Measurements from ENCODE around the gene CASP8. TPM values are rescaled to one million over a fixed set of nuclear protein-coding genes. Genes with fewer than 3 reads are reported as not detected.

The CASP8 gene
- total and polyA plus RNA-seq, 2 of the 13 experiments (the other 11 are each of a cell fraction or from before 2014, with no cell fraction given) = 25.0 to 52.8 TPM

DNA sequence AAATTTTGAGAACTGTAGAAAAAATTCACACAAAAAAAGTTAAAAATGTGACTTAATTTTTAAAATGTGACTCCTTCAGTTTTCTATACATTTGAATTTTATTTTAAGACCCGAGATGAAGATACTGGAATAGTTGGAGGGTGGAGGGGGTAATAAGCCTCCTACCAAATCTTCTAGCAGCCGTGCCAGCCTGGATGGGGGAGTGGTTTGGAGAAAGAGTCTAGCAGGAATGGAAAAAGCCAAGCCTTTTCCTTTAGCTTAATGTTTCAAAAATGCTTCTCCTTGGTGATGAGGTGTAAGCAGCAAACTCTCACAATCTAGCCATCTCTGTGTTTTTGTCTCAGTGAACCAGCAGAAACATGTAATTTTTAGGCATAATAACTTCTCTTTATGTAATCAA lies 14.7 kb downstream of the CASP8 start:
- no peak overlapping the region for H3K9ac ChIP-seq (ENCODE audit: insufficient read depth, low read depth, low read length)
- in situ Hi-C loops (cut with HindIII; ENCODE audit: extremely low pct_ligation_motif_present, low pct_unique_long_range_greater_than_20kb) (no loop called here), intact Hi-C loops (cut with micrococcal nuclease; ENCODE audit: unreplicated experiment) (no loop called here)
- H2AFZ ChIP-seq (ENCODE audit: low read length) = no peak overlapping the region
- TSS peak; percentile 22 for BruUV-seq (replicated peaks)
- ATAC-seq (no peak), FAIRE-seq (no peak), DNase-seq (ENCODE audit: low spot score) (no peak)
- TF ChIP-seq HDAC6 (IDR thresholded peaks at IDR 0.05; ENCODE audit: low read depth, low read length) (no peak), SRF (IDR thresholded peaks at IDR 0.05; ENCODE audit: low read depth, low read length) (no peak), MED8 (CRISPR knock-in tag; IDR thresholded peaks at IDR 0.05; ENCODE audit: insufficient replicate concordance) (no peak), ZNF746 (CRISPR knock-in tag; IDR thresholded peaks at IDR 0.05) (no peak), THYN1 (CRISPR knock-in tag; IDR thresholded peaks at IDR 0.05; ENCODE audit: borderline replicate concordance, low read depth) (no peak)
- TF ChIP-seq, protein P1, sequence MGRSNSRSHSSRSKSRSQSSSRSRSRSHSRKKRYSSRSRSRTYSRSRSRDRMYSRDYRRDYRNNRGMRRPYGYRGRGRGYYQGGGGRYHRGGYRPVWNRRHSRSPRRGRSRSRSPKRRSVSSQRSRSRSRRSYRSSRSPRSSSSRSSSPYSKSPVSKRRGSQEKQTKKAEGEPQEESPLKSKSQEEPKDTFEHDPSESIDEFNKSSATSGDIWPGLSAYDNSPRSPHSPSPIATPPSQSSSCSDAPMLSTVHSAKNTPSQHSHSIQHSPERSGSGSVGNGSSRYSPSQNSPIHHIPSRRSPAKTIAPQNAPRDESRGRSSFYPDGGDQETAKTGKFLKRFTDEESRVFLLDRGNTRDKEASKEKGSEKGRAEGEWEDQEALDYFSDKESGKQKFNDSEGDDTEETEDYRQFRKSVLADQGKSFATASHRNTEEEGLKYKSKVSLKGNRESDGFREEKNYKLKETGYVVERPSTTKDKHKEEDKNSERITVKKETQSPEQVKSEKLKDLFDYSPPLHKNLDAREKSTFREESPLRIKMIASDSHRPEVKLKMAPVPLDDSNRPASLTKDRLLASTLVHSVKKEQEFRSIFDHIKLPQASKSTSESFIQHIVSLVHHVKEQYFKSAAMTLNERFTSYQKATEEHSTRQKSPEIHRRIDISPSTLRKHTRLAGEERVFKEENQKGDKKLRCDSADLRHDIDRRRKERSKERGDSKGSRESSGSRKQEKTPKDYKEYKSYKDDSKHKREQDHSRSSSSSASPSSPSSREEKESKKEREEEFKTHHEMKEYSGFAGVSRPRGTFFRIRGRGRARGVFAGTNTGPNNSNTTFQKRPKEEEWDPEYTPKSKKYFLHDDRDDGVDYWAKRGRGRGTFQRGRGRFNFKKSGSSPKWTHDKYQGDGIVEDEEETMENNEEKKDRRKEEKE (IDR thresholded peaks at IDR 0.05) = no peak
- TF ChIP-seq, protein P2, sequence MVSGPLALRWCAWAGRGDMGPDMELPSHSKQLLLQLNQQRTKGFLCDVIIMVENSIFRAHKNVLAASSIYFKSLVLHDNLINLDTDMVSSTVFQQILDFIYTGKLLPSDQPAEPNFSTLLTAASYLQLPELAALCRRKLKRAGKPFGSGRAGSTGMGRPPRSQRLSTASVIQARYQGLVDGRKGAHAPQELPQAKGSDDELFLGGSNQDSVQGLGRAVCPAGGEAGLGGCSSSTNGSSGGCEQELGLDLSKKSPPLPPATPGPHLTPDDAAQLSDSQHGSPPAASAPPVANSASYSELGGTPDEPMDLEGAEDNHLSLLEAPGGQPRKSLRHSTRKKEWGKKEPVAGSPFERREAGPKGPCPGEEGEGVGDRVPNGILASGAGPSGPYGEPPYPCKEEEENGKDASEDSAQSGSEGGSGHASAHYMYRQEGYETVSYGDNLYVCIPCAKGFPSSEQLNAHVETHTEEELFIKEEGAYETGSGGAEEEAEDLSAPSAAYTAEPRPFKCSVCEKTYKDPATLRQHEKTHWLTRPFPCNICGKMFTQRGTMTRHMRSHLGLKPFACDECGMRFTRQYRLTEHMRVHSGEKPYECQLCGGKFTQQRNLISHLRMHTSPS (CRISPR knock-in tag; IDR thresholded peaks at IDR 0.05; ENCODE audit: low read depth) = no peak
- no peaks in the 10 kb centered on the region for H3K9me3 ChIP-seq (ENCODE audit: low read length)
- no peaks in the 10 kb centered on the region for H4K20me1 ChIP-seq (ENCODE audit: insufficient read depth, low read length)
- ChIA-PET CTCF (ENCODE audit: low intra/inter-chr PET ratio, low total read pairs) (no interaction called here), POLR2A (no interaction called here)
- H3K27ac ChIP-seq (ENCODE audit: extremely low read length, insufficient read depth, low read length) = no peak overlapping the region
- H3K36me3 ChIP-seq (replicated peaks in 1 of 2; ENCODE audit: control insufficient read depth in 1 of 2, insufficient read depth in 2 of 2, low read length in 2 of 2) = peaks cover 18 to 77% of the 10 kb centered on the region in 2 experiments
- H3K27me3 ChIP-seq (ENCODE audit: control insufficient read depth in 1 of 2, insufficient read depth in 2 of 2, low read length in 2 of 2) = no peaks in the 10 kb centered on the region
- 0 out of 2 replicates have a peak, but pooled peaks cover 5% of the 10 kb centered on the region for H3K4me1 ChIP-seq (ENCODE audit: insufficient read depth, low read length)
- WGBS (ENCODE audit: low lambda C conversion rate) = 96% methylated on average over 2 of the region's 2 CpGs
- no peak overlapping the region for H3K4me2 ChIP-seq (ENCODE audit: low read depth, low read length)
- no peak overlapping the region for H3K4me3 ChIP-seq (replicated peaks in 1 of 3; ENCODE audit: insufficient read depth in 1 of 3, low read depth in 2 of 3, low read length in 3 of 3)
- H3K79me2 ChIP-seq (ENCODE audit: insufficient read depth, low read length) = no peaks in the 10 kb centered on the region

Measured in HepG2 (cell line).